Liver (tissue), 9 donors: Measurements from ENCODE around the gene WWOX. TPM values are rescaled to one million over a fixed set of nuclear protein-coding genes. Genes with fewer than 3 reads are reported as not detected.

Experiments used
- DNase-seq: peaks from one replicate; pipeline ENCODE4 v3.0.0-alpha.2; 2017; ENCODE audit warnings: low spot score
- H3K27ac ChIP-seq, 2 donors: one replicate each; pipeline ENCODE4 v1.7.0; 2013; ENCODE audit warnings: inconsistent platforms in 2 of 2, low read length in 2 of 2, control low read depth in 1 of 2, low read depth in 1 of 2, mild to moderate bottlenecking in 1 of 2
- H3K27me3 ChIP-seq, 4 donors: one replicate each; pipeline versions ENCODE4 v1.6.1 to v1.7.0; 2013; ENCODE audit warnings: low read length in 3 of 4, inconsistent platforms in 1 of 4, mild to moderate bottlenecking in 1 of 4, moderate library complexity in 1 of 4; ENCODE audit not compliant: control insufficient read depth in 4 of 4, insufficient read depth in 4 of 4
- H3K36me3 ChIP-seq, 4 donors: one replicate each; pipeline versions ENCODE4 v1.6.1 to v1.7.0; 2013; ENCODE audit warnings: low read length in 3 of 4, mild to moderate bottlenecking in 3 of 4, low read depth in 1 of 4, moderate library complexity in 1 of 4; ENCODE audit not compliant: control insufficient read depth in 4 of 4, insufficient read depth in 3 of 4
- H3K4me1 ChIP-seq, 4 donors: one replicate each; pipeline versions ENCODE4 v1.6.1 to v1.7.0; 2013; ENCODE audit warnings: low read length in 3 of 4, mild to moderate bottlenecking in 3 of 4, moderate library complexity in 1 of 4; ENCODE audit not compliant: control insufficient read depth in 4 of 4, insufficient read depth in 4 of 4
- H3K4me3 ChIP-seq, 3 donors: one replicate each; pipeline versions ENCODE4 v1.6.1 to v1.7.0; 2013; ENCODE audit warnings: low read length in 3 of 3, control low read depth in 1 of 3, low read depth in 1 of 3, mild to moderate bottlenecking in 1 of 3
- H3K9ac ChIP-seq, 2 donors: one replicate each; pipeline ENCODE4 v1.7.0; 2013; ENCODE audit warnings: low read length in 2 of 2, mild to moderate bottlenecking in 2 of 2, moderate library complexity in 2 of 2, control low read depth in 1 of 2, low read depth in 1 of 2
- H3K9me3 ChIP-seq, 4 donors: one replicate each; pipeline versions ENCODE4 v1.6.1 to v1.7.0; 2013; ENCODE audit warnings: low read length in 3 of 4; ENCODE audit not compliant: control insufficient read depth in 4 of 4
- ATF3 ChIP-seq: IDR thresholded peaks from 2 replicates; pipeline ENCODE4 v1.6.1; 2016; ENCODE audit warnings: antibody characterized with exemption
- CTCF ChIP-seq: fragments of 150-350 bp; IDR thresholded peaks from 2 replicates; pipeline ENCODE4 v1.5.1; 2017; ENCODE audit warnings: improper control_type of control experiment, low read depth, low read length; ENCODE audit not compliant: missing input control
- EGR1 ChIP-seq, 2 donors: IDR thresholded peaks; 2 replicates each; pipeline ENCODE4 v1.6.1; 2016 to 2018; ENCODE audit warnings: antibody characterized with exemption in 2 of 2, low read depth in 2 of 2
- FOXA1 ChIP-seq: IDR thresholded peaks from 2 replicates; pipeline ENCODE4 v1.6.1; 2016; ENCODE audit warnings: antibody characterized with exemption
- FOXA2 ChIP-seq: IDR thresholded peaks from 2 replicates; pipeline ENCODE4 v1.6.1; 2016; ENCODE audit warnings: antibody characterized with exemption
- GABPA ChIP-seq, 2 donors: IDR thresholded peaks in 1 of 2; conservative IDR thresholded peaks in 1 of 2; 2 replicates each; pipeline ENCODE4 v1.6.1; 2016; ENCODE audit warnings: antibody characterized with exemption in 2 of 2, mild to moderate bottlenecking in 1 of 2, moderate library complexity in 1 of 2
- HNF4A ChIP-seq, 2 donors: conservative IDR thresholded peaks; 2 replicates each; pipeline ENCODE4 v1.6.1; 2016; ENCODE audit warnings: antibody characterized with exemption in 2 of 2, mild to moderate bottlenecking in 2 of 2
- HNF4G ChIP-seq: IDR thresholded peaks from 2 replicates; pipeline ENCODE4 v1.6.1; 2016; ENCODE audit warnings: antibody characterized with exemption
- JUND ChIP-seq, 2 donors: IDR thresholded peaks; 2 replicates each; pipeline ENCODE4 v1.6.1; 2016; ENCODE audit warnings: antibody characterized with exemption in 2 of 2
- NR2F2 ChIP-seq: IDR thresholded peaks from 2 replicates; pipeline ENCODE4 v1.6.1; 2016; ENCODE audit warnings: antibody characterized with exemption
- RAD21 ChIP-seq, 2 donors: IDR thresholded peaks; 2 replicates each; pipeline ENCODE4 v1.6.1; 2016; ENCODE audit warnings: antibody characterized with exemption in 2 of 2, mild to moderate bottlenecking in 2 of 2
- REST ChIP-seq: IDR thresholded peaks from 2 replicates; pipeline ENCODE4 v1.6.1; 2016; ENCODE audit warnings: antibody characterized with exemption, mild to moderate bottlenecking
- RXRA ChIP-seq, 2 donors: IDR thresholded peaks; 2 replicates each; pipeline ENCODE4 v1.6.1; 2017 to 2018; ENCODE audit warnings: antibody characterized with exemption in 2 of 2, mild to moderate bottlenecking in 1 of 2
- SP1 ChIP-seq: IDR thresholded peaks from 2 replicates; pipeline ENCODE4 v1.6.1; 2018; ENCODE audit warnings: antibody characterized with exemption, mild to moderate bottlenecking
- TAF1 ChIP-seq: conservative IDR thresholded peaks from 2 replicates; pipeline ENCODE4 v1.6.1; 2016; ENCODE audit warnings: antibody characterized with exemption, mild to moderate bottlenecking
- YY1 ChIP-seq: IDR thresholded peaks from 2 replicates; pipeline ENCODE4 v1.6.1; 2016; ENCODE audit warnings: antibody characterized with exemption, mild to moderate bottlenecking
- WGBS: extraction: QIAGEN DNeasy Blood & Tissue Kit; methylation state at CpG from one replicate; pipeline ENCODE4 v1.1.7; 2013; 5-methylcytosine and 5-hydroxymethylcytosine counted together
- polyA plus RNA-seq, 2 donors: library from polyadenylated mRNA; stranded (reverse) in 1 of 2; unstranded in 1 of 2; fragments of 200-250 nt in 1 of 2; fragments of >200 nt in 1 of 2; fragmentation: Nextera tagmentation in 1 of 2; extraction: Ambion mirVana in 1 of 2; gene quantifications; one replicate each; pipeline versions ENCODE4 v1.2.1 to v1.2.3, GENCODE V29; 2013 to 2015
- total RNA-seq, 2 donors: library from RNA; depleted of rRNA; stranded (reverse); fragments of >200 nt; gene quantifications; one replicate each; pipeline ENCODE4 v1.2.3, GENCODE V29; 2014
- TF ChIP-seq, protein P1 (sequence below): IDR thresholded peaks from 2 replicates; pipeline ENCODE4 v1.6.1; 2016; ENCODE audit warnings: antibody characterized with exemption
- TF ChIP-seq, protein P2 (sequence below): IDR thresholded peaks from 2 replicates; pipeline ENCODE4 v1.6.1; 2016; ENCODE audit warnings: antibody characterized with exemption
- donor health status: healthy.
- donor health status: healthy.
- donor health status: healthy.
- donor health status: healthy.
- donor health status: healthy.

The WWOX gene
- total and polyA plus RNA-seq, 4 donors = 9.8 to 46.0 (median 15.3) TPM

- peaks cover 0 to 10% (median 4%) of the 10 kb centered on the region in 4 donors for H3K4me1 ChIP-seq
- DNase-seq = no peak
- no peaks in the 10 kb centered on the region for H3K36me3 ChIP-seq
- H3K9ac ChIP-seq = no peak overlapping the region
- H3K9me3 ChIP-seq = no peaks in the 10 kb centered on the region
- H3K27ac ChIP-seq = no peak overlapping the region
- TF ChIP-seq CTCF (no peak), NR2F2 (no peak), RXRA (IDR thresholded peaks at IDR 0.05) (no peak), SP1 (no peak), TAF1 (no peak), ATF3 (no peak), HNF4G (no peak), FOXA2 (no peak), GABPA (IDR thresholded peaks at IDR 0.05 in 1 of 2, conservative IDR thresholded peaks at IDR 0.05 in 1 of 2) (no peak), YY1 (no peak), RAD21 (IDR thresholded peaks at IDR 0.05) (no peak), JUND (IDR thresholded peaks at IDR 0.05) (no peak)
- no peak overlapping the region for H3K4me3 ChIP-seq
- WGBS = 46% methylated on average over 11 of the region's 11 CpGs
- no peaks in the 10 kb centered on the region for H3K27me3 ChIP-seq
These were observed 373.7 kb downstream of the WWOX start for GRCh38 chr16:78473031-78473699.

- 97% methylated on average over 4 of the region's 4 CpGs for WGBS
- H3K9me3 ChIP-seq = no peaks in the 10 kb centered on the region
- DNase-seq = no peak
- peaks cover 0 to 10% (median 4%) of the 10 kb centered on the region in 4 donors for H3K4me1 ChIP-seq
- no peak overlapping the region for H3K27ac ChIP-seq
- H3K4me3 ChIP-seq = no peak overlapping the region
- TF ChIP-seq CTCF = no peak
- TF ChIP-seq NR2F2 = no peak
- no peak for TF ChIP-seq FOXA1
- TF ChIP-seq, protein P1, sequence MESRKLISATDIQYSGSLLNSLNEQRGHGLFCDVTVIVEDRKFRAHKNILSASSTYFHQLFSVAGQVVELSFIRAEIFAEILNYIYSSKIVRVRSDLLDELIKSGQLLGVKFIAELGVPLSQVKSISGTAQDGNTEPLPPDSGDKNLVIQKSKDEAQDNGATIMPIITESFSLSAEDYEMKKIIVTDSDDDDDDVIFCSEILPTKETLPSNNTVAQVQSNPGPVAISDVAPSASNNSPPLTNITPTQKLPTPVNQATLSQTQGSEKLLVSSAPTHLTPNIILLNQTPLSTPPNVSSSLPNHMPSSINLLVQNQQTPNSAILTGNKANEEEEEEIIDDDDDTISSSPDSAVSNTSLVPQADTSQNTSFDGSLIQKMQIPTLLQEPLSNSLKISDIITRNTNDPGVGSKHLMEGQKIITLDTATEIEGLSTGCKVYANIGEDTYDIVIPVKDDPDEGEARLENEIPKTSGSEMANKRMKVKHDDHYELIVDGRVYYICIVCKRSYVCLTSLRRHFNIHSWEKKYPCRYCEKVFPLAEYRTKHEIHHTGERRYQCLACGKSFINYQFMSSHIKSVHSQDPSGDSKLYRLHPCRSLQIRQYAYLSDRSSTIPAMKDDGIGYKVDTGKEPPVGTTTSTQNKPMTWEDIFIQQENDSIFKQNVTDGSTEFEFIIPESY = no peak
- TF ChIP-seq TAF1 = no peak
- TF ChIP-seq YY1 = no peak
- TF ChIP-seq RAD21 (IDR thresholded peaks at IDR 0.05) = no peak
- TF ChIP-seq FOXA2 = no peak
- no peak for TF ChIP-seq SP1
- no peak for TF ChIP-seq ATF3
- TF ChIP-seq GABPA (IDR thresholded peaks at IDR 0.05 in 1 of 2, conservative IDR thresholded peaks at IDR 0.05 in 1 of 2) = no peak
- TF ChIP-seq, protein P2, sequence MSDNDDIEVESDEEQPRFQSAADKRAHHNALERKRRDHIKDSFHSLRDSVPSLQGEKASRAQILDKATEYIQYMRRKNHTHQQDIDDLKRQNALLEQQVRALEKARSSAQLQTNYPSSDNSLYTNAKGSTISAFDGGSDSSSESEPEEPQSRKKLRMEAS = no peak
- no peak for TF ChIP-seq RXRA (IDR thresholded peaks at IDR 0.05)
- no peak for TF ChIP-seq HNF4A (conservative IDR thresholded peaks at IDR 0.05)
- no peak for TF ChIP-seq REST
- no peak for TF ChIP-seq EGR1 (IDR thresholded peaks at IDR 0.05; ENCODE audit: low read depth in 2 of 2)
- TF ChIP-seq JUND (IDR thresholded peaks at IDR 0.05) = no peak
- no peak for TF ChIP-seq HNF4G
- no peaks in the 10 kb centered on the region for H3K36me3 ChIP-seq
- H3K27me3 ChIP-seq = no peaks in the 10 kb centered on the region
- H3K9ac ChIP-seq = no peak overlapping the region
These were observed 375.3 kb downstream of the WWOX start for GRCh38 chr16:78474762-78475161.
